ENCODE data around the gene MAML3.

The MAML3 gene

DNA sequence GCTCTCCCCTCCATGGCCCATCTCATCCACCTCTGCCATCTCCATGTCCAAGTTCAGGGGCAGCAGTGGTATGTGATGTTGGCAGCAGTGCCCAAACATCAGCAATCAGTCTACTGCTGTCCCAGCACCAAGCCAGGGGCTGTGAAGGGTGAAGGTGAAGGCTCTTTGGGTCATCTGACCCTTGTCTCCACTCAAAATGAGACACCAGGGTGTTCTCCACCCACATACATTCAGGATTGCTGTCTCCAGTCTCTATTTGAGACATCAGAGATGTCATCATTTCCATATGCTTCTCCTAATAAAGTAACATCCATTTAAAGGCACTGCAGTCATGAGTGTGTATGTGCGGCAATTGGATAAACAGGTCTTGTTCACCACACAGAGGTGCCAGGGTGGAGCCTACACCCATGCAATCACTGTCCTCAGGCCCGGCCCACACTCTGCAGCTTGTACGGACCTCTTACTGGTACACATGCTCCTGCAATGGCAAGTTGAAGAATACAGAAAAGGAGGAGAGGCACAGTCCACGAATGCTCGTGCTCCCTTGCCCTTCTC, 22.2 kb downstream of the MAML3 start:
- in situ Hi-C loops (cut with HindIII; ENCODE audit: low sequenced_read_pairs), result no loop called here

DNA sequence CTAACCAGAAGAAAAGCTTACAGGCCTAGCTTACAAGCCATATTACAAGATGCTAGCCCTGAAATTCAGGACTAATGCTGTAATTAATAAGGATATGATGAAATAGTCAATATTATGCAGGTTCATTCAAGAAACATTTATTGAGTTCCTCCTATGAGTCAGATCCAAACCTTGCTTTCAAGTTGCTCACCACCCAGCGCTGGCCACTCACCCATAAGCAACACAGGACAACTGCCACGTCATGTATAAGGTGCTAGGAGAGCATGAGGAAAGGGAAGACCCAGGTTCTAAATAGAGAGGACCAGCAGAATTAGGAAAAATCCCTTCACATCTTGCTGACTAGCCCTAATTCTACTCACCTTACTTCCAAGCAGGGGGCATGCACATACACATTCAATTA, 23.3 kb downstream of the MAML3 start:
- in situ Hi-C loops (cut with HindIII; ENCODE audit: low sequenced_read_pairs), result no loop called here

DNA sequence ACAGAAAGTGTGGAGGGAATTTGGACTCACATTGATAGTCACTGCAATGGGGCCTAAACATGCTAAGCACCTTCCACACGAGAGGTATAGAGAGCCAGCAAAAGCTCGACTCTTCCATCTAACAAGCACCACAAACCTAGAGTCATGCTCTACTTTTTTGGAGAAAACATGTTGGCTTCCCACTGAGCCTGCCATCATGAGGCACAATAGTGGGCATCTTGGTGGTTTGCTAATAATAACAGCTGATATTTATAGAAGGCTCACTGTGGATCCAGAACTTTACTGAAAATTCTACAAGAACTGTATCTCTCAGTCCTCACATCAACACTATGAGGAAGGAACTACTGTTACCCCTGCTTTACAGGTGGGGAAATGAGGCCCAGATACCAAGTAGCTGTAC, 26.6 kb downstream of the MAML3 start:
- in situ Hi-C loops (cut with HindIII; ENCODE audit: low sequenced_read_pairs), result no loop called here

DNA sequence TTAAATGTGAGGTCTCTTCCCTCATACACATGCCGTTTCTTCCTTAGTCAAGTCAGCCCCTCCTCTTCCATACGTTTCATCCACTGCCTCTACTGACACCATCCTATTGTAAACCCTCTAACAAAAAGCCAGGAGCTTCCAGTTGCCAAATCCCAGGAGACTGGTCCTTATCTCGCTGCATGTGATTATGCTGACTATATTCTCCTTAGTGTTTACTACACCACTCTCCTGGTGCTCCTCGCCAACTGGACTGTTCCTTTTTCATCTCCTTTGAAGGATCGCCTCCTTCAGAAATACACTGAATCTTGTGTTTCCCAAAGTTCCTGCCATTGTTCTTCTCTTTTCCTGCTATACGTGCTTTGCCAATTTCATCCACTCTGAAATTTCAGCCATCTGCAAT, 27.7 kb downstream of the MAML3 start:
- in situ Hi-C loops (cut with HindIII; ENCODE audit: low sequenced_read_pairs), result no loop called here

DNA sequence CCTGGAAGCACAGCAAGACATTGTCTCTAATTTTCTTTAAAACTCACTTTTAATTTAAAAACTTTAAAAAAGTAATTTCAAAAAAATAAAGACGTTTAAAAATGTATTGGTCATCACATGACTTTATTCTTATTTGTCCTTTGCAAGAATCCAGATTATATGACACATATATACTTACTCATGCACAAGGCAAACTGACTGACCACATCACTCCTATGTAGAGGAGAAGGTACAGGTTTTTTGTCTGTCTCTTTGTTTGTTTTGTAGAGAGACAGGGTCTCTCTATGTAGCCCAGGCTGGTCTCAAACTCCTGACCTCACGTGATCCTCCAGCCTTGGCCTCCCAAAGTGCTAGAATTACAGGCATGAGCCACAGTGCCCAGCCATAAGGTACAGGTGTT, 28.6 kb downstream of the MAML3 start:
- in situ Hi-C loops (cut with HindIII; ENCODE audit: low sequenced_read_pairs), result no loop called here

DNA sequence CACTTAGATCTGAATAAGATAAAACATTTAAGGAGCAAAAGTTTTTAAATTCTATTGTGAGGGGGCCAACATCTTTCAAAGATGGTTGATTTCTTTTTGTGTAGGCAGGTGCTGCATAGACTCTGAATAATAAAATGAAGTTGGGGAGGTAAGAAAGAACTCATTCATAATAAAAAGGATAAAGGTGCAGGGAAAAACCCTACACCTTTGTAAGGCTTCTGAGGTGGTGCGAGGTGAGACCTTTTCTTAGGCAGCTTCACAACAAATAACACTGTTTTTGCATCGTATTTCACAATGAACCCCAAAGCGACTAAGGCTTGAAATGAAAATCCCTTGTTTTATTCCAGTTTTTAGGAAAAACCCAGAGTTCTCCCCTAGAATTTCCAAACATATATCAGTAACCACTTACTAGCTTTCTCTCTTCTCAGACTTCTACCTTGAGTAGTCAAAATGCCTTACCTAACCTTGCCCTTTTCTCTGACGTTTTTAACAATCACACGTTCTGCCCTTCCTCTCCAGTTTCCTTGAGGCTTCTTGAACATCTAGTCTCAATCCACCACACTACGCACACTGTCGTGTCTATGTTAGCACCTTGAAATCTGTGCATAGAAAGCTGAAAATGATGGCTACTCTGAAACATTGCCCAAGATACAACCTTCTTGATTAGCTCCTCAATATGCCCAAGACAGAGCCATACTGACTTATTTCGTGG, 30.2 kb downstream of the MAML3 start:
- in situ Hi-C loops (cut with HindIII; ENCODE audit: low sequenced_read_pairs), result no loop called here

DNA sequence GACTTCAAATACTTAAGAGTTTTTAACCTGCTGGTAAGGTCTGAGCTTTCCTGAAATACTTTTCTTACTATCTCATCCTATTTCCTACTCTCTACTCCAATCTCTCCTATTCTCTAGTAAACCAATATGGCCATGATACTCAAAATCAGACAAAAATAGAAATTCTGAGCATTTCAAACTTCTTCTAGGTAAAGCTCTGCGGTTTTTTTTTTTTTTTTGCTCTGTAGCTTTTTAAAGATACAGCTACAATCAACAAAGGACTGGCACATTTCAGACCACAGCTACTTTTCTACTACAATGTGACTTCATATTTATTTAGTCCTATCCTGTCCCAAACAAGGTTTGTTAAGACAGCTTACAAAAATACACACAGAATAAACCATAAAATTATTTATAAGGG, 31.1 kb downstream of the MAML3 start:
- in situ Hi-C loops (cut with HindIII; ENCODE audit: low sequenced_read_pairs), result no loop called here

DNA sequence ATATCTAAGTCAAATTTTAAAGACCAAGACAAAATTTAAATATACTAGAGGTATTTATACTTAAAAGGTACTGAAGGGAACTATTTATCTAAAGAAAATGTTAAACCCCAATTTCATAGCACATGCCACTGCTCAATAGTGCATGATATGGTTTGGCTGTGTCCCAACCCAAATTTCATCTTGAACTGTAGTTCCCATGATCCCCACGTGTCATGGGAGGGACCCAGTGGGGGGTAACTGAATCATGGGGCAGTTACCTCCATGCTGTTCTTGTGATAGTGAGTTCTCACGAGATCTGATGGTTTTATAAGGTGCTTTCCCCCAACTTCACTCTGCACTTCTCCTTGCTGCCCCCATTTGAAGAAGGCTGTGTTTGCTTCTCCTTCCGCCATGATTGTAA, 32.3 kb downstream of the MAML3 start:
- in situ Hi-C loops (cut with HindIII; ENCODE audit: low sequenced_read_pairs), result no loop called here

DNA sequence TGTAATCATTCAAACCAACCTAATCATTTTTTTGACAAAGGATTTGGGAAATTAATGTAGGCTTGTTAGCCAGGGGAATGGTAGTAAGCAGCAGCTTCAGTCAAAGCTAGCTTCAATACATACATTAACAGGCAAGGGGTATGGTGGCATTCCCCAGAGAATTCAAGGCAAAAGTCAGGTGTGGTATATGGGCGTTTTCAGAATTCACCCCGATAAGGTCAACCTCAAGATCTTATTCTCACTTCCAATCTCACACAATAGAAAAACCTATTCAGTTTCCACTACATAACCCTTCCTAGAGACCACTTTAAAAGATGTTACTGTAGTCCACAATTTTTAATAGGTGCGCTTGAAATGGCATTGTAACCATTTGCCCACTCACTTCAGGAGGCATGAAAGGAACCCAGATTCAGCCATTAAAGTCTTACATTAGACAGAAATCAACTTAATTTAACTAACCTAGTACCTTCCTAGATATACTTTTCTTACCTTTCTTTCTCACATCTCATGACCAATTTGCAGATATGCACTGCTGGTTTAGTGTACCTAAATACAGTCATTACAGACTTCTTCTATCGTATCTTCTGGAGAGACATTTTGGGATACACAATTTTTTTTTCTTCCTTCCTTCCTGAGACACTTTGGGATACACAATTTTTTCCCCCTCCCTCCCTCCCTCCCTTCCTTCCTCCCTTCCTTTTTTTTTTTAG, 34.9 kb downstream of the MAML3 start:
- in situ Hi-C loops (cut with HindIII; ENCODE audit: low sequenced_read_pairs), result no loop called here

DNA sequence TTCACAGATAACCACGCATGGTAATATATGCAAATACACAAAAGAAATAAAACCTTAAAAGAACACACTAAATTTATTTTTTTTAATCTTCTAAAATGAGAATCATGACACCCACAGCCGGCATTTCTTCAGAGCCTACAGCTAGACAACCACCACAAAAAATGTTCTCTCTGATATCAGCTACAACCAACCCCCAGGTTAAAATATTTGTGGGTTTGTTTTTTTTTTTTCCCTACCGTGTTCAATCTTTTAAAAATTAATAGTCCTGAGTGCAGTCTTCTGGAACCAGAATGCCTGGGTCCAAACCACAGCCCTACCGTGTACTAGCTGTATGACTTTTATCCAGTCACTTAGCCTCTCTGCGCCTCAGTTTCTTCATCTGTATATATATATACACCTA, 36.0 kb downstream of the MAML3 start:
- in situ Hi-C loops (cut with HindIII; ENCODE audit: low sequenced_read_pairs), result no loop called here

DNA sequence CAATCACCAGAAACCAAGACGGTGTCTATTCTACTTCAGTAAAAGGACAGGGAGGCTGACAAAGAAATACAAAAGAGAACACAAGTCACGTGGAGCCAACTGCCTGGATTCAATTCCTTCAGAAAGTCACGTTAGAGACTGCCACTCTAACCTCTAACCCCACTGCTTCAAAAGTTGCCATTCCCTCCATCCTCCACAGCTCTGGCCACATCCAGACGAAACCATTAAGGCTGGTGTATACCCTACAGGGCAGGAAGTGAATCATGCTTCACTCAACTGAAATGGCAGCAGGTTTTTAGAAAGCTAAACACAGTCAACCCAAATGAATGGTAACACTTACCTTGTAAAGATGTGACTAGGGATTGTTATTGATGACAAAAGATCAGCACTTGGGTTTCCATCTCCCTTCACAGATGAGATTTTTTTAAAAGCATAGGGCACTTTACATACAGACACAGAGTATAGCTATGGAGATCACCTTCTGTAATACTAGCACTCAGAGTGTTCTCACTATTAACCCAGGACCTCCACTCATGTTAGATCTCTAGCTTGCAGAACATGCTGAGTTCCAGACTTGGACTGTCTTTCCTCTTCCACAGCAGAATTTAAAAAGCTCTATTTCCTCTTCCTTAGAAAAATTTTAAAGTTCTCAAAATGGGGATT, 37.4 kb downstream of the MAML3 start:
- in situ Hi-C loops (cut with HindIII; ENCODE audit: low sequenced_read_pairs), result no loop called here

DNA sequence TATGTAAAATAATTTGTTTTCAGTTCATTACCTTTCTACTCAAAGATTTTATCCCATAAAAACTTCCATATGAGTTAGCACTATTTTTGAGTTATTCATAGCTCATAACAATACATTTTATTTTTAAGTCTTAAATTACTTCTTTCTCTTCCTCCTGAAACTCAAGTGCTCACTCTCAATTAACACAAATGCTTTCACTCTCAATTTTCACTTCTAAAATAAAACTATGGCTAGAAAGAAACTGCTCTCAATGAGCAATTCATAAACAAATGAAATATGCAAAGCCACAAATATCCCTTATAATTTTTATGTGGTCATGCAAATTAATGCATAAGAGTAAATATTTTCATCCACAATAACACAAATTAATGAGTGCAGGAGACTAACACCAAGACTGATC, 38.8 kb downstream of the MAML3 start:
- in situ Hi-C loops (cut with HindIII; ENCODE audit: low sequenced_read_pairs), result no loop called here

DNA sequence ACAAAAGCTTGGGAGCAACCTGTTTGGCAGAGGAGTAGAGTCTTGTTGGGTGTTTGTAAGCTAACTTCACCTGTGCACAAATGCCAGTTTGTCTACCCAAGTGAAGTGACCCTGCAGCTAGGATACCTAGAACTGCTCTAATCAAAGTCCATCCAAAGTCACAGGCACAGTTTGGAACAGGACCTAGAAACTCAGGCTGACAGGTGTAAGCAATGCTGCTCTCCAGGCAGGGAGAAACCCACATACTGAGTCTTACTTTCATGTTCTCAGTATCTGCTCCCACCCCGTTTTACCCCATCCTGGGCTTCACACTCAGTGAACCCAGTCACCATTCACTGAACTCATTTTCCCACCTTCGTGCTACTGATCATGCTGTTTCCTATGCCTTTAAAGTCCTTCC, 40.3 kb downstream of the MAML3 start:
- in situ Hi-C loops (cut with HindIII; ENCODE audit: low sequenced_read_pairs), result loop anchor here (5.0 kb wide), 1 partner anchor 39 kb away; the partner anchor contains the start of gene MAML3

DNA sequence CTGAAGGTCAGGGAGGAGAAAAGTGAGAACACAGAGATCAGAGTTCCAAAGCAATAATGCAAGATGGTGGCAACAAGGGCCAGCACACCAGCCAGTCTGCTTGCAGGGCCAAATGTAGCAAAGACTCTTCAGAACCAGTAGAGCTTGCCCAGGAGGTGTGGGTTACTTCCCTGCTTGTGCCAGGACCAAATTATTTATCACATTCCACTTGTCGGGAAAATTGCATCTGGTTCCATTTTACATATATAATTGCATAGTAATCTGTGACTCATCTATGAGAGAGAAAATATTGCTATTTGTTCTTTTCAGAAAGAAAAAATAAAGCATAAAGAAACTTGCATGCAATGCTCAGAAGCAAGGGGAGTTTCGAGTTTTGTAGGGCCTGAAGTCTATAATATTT, 41.4 kb downstream of the MAML3 start:
- in situ Hi-C loops (cut with HindIII; ENCODE audit: low sequenced_read_pairs), result loop anchor here (5.0 kb wide), 1 partner anchor 40 kb away; the partner anchor contains the start of gene MAML3

DNA sequence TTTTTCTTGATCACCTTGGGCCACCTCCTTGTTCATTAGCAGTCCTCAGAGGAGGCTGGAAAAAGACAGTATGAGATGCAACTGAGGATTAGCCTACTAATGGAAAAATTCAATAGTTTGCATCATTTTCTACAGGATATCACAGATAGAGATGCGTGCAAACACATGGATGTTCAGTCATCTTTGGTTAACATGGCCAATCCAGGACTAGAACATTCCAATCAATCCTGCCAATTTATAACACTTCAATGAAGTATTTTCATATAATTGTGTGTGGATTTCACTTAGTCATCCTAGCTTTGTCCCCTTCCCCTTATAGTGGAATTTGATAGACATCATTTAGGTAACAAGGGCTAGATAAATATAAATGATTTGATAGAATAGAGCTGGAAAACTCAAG, 42.7 kb downstream of the MAML3 start:
- in situ Hi-C loops (cut with HindIII; ENCODE audit: low sequenced_read_pairs), result loop anchor here (5.0 kb wide), 1 partner anchor 41 kb away; the partner anchor contains the start of gene MAML3

DNA sequence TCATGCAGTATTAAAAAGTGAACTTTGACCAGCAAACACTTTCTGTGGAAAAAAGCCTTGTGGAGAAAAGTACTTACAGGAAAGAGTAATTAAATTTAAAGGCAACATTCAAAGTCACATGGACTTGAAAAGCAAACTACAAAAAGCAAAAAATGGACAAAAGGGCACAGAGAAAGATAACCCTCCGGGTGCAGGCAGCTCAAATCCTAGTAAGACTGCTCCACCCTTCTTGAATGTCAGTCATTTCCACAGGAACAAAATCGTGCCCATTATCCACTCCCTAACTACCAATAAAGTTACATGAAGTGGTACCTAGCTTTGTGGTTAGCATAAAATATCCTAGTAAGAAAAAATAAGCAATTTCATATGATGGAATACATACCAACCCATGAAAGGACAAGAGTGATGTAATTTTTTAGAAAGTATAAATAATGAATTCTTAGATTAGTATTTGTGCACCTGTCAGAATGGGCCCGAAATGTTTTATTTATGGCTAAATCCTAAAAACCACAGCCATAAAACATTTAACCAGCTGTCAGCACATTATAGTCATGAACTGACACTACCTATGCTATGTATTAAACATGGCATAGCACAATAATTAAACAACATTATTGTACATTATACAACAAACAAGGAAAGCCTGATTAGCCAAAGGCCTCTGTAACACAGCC, 43.3 kb downstream of the MAML3 start:
- in situ Hi-C loops (cut with HindIII; ENCODE audit: low sequenced_read_pairs), result loop anchor here (5.0 kb wide), 1 partner anchor 42 kb away; the partner anchor contains the start of gene MAML3

DNA sequence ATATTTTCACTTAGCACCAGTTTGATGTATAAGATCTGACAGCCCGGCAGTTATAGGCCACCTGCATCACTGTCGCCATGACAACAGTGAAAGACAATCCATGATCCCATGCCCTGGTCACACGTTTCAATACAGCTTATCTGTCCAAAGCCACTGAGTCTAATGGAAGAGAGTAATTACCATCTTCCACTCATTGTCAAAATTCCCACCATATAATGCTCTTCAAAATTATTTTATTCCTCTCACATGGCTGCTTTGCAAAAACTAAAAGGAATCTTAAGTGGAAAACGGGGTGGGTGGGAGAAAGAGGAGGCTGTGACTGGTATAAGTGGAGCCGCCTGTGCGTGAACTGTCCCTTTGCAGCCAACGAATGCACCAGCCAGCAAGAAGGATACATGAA, 44.2 kb downstream of the MAML3 start:
- in situ Hi-C loops (cut with HindIII; ENCODE audit: low sequenced_read_pairs), result loop anchor here (5.0 kb wide), 1 partner anchor 43 kb away; the partner anchor contains the start of gene MAML3

DNA sequence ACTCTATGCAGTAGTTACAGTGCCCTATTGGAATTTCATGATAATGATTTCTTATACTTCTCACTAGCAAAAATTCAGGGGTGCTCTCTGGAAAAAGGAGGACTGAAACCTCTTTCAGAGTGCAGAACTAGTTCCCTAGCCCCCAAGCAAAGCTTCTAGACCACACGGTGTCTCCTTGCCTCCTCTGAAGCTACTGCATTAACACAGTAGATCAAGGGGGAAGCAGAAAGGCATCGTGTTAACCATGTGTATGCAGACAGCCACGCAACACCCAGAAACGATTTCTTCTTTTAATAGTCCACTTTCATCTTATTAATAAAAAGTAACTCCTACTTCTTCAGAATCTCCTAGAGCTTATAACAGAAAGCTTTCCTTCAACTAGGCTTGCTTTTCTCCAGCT, 44.7 kb downstream of the MAML3 start:
- in situ Hi-C loops (cut with HindIII; ENCODE audit: low sequenced_read_pairs), result no loop called here

DNA sequence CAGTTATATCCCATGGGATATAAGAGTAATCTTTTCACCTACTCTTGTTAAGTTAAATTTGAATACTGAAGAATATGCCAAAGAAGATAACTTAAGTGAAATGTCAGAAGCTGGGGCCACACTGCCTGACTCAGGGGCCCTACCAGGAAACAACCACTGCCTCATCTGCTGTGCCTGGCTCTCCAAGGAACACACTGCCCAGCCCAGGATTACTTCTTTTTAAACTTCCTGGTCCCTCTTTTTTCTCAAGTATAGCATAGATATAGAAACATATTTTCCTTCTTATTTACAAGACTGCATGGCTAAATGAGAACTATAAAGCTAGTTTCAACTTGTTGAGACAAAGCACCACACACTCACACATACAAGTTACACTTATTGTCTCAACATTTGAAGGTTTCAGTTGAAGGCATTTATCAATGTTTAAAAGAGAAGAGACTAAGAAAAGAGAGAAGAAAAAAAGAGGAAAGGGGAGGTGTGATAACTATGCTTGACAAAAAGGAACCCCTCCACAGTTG, 45.2 kb downstream of the MAML3 start:
- in situ Hi-C loops (cut with HindIII; ENCODE audit: low sequenced_read_pairs), result no loop called here

DNA sequence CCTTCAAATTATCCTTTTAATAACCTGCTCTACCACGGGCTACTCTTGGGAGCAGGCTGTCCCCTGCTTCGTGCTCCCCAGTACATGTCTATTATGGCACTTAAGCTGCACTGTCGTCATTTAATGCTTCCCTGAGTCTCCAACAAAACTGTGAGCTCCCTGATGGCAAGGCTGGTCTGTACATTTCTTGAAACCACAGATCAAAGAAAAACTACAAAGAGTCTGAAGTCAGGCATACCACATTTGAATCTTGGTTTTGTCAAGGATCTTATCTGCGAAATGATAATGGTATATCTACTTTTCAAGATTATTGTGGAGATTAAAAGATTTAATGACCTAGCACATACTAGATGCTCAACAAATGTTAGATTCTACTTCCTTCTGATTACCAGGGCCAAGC, 45.7 kb downstream of the MAML3 start:
- in situ Hi-C loops (cut with HindIII; ENCODE audit: low sequenced_read_pairs), result no loop called here

Data from endothelial cell of hepatic sinusoid (primary cell).